ENCODE results near the gene ZNF460. TPM values are rescaled to one million over a fixed set of nuclear protein-coding genes. Genes with fewer than 3 reads are reported as not detected.

The ZNF460 gene
- total RNA-seq, 2 donors from 2014 or later: 81.4 to 118 TPM

DNA sequence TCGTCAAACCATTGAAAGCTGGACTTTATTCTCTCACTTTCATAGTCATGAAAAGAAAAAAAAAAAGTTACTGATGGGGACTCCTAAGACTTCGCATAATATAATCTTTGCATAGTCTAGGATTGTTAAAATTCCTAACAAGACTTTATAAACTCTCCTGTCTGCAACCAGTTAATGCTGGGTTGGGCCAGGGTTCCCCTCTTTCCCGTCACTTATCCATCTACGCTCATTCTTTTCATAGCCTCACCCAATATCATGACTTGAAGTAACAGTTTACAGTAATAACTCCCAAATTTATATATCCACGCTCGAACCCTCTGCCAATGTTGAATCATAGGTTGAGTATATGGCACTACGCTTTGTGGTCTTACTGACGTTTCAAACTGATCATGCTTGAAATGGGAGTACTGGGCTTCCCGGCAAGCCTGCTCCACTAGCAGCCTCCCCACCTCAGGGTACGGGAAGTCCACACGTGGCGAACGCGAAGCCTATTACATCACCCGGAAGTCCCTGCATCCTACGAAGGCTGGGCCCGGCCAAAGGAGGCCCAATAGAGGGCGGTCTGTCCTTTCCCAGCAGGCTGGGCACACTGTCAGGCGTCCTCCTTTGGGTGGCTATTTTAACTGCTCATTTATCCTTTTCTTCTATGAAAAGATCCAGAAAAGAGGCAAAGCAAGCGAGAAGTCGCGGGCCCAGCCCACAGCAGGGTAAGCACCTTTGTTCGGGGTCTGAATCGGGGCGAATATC, 694 bp upstream of the ZNF460 start:
- peaks cover 17 to 18% of the 10 kb centered on the region in 2 donors for H3K4me1 ChIP-seq (ENCODE audit: control insufficient read depth in 1 of 2, low read depth in 2 of 2)
- peak; percentile 94 for ATAC-seq (ENCODE audit: insufficient number of reproducible peaks, low FRiP score, low read depth)

DNA sequence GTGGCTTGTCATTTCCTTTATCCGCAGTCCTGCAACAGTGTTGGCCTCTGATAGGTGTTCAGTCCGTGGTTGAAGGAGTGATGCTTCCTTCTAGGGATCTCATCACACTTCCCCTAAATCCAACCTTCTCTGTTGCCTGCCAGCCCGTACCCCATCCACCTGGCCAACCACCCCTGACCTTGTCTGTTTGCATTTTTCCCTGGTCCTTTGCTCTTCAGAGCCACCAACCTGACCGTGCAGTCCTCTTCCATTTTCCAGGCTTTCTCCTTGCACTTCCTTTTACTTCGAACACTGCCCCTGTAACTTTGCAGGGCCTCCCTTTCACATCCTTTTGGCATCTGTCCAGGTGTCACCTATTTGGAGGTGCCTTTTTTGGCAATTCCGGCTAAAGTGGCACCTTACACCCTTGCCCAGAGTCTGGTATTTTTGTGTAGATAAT, 696 bp downstream of the ZNF460 start:
- Histone ChIP-seq H3K36me3 (peaks cover 22% of the 10 kb centered on the region), H3K4me1 (ENCODE audit: control insufficient read depth in 1 of 2, low read depth in 2 of 2) (peaks cover 17 to 18% of the 10 kb centered on the region in 2 donors), H3K27ac (peak overlapping the region; percentile 95 to 98), H3K9me3 (no peaks in the 10 kb centered on the region), H3K27me3 (replicated peaks; ENCODE audit: insufficient read depth) (no peaks in the 10 kb centered on the region), H3K4me3 (peak overlapping the region; percentile 89)
- TF ChIP-seq, protein P1, sequence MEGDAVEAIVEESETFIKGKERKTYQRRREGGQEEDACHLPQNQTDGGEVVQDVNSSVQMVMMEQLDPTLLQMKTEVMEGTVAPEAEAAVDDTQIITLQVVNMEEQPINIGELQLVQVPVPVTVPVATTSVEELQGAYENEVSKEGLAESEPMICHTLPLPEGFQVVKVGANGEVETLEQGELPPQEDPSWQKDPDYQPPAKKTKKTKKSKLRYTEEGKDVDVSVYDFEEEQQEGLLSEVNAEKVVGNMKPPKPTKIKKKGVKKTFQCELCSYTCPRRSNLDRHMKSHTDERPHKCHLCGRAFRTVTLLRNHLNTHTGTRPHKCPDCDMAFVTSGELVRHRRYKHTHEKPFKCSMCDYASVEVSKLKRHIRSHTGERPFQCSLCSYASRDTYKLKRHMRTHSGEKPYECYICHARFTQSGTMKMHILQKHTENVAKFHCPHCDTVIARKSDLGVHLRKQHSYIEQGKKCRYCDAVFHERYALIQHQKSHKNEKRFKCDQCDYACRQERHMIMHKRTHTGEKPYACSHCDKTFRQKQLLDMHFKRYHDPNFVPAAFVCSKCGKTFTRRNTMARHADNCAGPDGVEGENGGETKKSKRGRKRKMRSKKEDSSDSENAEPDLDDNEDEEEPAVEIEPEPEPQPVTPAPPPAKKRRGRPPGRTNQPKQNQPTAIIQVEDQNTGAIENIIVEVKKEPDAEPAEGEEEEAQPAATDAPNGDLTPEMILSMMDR (IDR thresholded peaks at IDR 0.05): no peak
- DNase-seq (ENCODE audit: low spot score): no peak
- no peak for ATAC-seq (ENCODE audit: insufficient number of reproducible peaks, low FRiP score, low read depth)

More for the DNA sequence above, 694 bp upstream of the ZNF460 start:
- TF ChIP-seq, protein P1 (IDR thresholded peaks at IDR 0.05): no peak
- DNase-seq (ENCODE audit: low spot score): peak; percentile 84
- Histone ChIP-seq H3K36me3 (peaks cover 8% of the 10 kb centered on the region), H3K4me3 (peak overlapping the region; percentile 89), H3K27me3 (replicated peaks; ENCODE audit: insufficient read depth) (no peaks in the 10 kb centered on the region), H3K9me3 (no peaks in the 10 kb centered on the region), H3K27ac (peak overlapping the region; percentile 95 to 98)

DNA sequence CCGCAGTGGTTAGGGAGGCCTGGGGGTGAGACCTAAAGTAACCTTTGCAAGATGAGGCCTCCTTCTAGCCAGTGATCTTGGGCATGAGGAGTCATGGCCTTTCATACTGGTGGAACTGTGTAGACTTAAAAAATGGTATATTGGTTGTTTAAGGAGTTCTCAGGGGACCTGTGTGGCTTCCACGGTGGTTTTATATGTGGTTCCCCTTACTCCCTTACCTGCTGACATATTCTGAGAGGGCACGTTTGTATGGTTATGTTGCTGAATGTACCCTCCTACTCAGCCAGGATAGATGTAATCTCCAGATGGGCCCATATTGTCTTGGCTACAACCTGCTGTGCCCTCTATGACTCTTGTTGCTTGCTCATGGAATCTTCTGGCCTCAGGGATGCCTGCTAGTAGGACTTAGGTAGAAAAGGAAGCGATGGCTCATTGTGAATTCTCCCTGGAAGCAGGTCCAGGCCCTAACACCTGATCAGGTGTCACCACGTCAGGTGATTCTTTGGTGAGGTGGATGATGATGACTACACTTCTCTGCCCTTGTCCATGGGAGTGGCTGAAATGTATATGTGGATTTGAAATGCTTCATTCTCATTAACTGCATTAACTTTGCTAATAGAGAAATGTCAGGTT, 1.8 kb downstream of the ZNF460 start:
- TF ChIP-seq, protein P1 (IDR thresholded peaks at IDR 0.05): no peak
- no peak overlapping the region for H3K27ac ChIP-seq
- DNase-seq (ENCODE audit: low spot score): no peak
- H3K9me3 ChIP-seq: no peaks in the 10 kb centered on the region
- H3K4me1 ChIP-seq (ENCODE audit: control insufficient read depth in 1 of 2, low read depth in 2 of 2): peaks cover 17 to 18% of the 10 kb centered on the region in 2 donors
- H3K36me3 ChIP-seq: peaks cover 30% of the 10 kb centered on the region
- no peaks in the 10 kb centered on the region for H3K27me3 ChIP-seq (replicated peaks; ENCODE audit: insufficient read depth)
- H3K4me3 ChIP-seq: peak overlapping the region; percentile 89
- ATAC-seq (ENCODE audit: insufficient number of reproducible peaks, low FRiP score, low read depth): no peak

DNA sequence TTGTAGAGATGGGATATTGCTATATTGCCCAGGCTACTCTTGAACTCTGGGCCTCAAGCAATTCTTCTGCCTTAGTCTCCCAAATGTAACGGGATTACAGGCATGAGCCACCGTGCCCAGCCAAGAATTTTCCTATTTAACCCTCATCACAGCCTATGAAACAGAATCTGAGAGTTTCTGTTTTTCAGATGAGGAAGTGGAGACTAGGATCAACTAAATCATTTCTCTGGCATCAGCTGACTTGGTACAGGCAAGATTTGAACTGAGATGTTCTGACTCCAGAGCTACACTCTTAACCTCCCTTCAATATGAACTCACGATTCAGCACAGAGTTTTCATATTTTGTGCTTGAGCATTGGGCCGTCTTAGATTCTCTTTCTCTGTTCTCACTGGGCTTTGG, 8.1 kb downstream of the ZNF460 start:
- TF ChIP-seq, protein P1 (IDR thresholded peaks at IDR 0.05): no peak
- no peaks in the 10 kb centered on the region for H3K27me3 ChIP-seq (replicated peaks; ENCODE audit: insufficient read depth)
- ATAC-seq (ENCODE audit: insufficient number of reproducible peaks, low FRiP score, low read depth) (no peak), DNase-seq (ENCODE audit: low spot score) (no peak)
- H3K36me3 ChIP-seq: peaks cover 89% of the 10 kb centered on the region
- peaks cover 37% of the 10 kb centered on the region for H3K9me3 ChIP-seq
- no peak overlapping the region for H3K27ac ChIP-seq
- no peaks in the 10 kb centered on the region for H3K4me1 ChIP-seq (ENCODE audit: control insufficient read depth in 1 of 2, low read depth in 2 of 2)
- H3K4me3 ChIP-seq: no peak overlapping the region

DNA sequence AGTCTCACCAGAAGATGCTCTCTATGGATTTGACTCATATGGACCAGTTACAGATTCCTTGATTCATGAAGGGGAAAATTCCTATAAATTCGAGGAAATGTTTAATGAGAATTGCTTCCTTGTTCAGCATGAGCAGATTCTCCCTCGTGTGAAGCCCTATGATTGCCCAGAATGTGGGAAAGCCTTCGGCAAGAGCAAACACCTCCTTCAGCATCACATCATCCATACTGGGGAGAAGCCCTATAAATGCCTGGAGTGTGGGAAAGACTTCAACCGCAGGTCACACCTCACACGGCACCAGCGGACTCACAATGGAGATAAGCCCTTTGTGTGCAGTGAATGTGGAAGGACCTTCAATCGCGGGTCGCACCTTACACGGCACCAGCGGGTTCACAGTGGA, 10.7 kb downstream of the ZNF460 start:
- DNase-seq (ENCODE audit: low spot score): no peak
- Histone ChIP-seq H3K36me3 (peaks cover 77% of the 10 kb centered on the region), H3K4me1 (ENCODE audit: control insufficient read depth in 1 of 2, low read depth in 2 of 2) (no peaks in the 10 kb centered on the region), H3K4me3 (no peak overlapping the region), H3K27ac (no peak overlapping the region), H3K27me3 (replicated peaks; ENCODE audit: insufficient read depth) (no peaks in the 10 kb centered on the region), H3K9me3 (peaks cover 61% of the 10 kb centered on the region)
- ATAC-seq (ENCODE audit: insufficient number of reproducible peaks, low FRiP score, low read depth): no peak
- TF ChIP-seq, protein P1 (IDR thresholded peaks at IDR 0.05): no peak
